Nephron progenitor cell (in vitro differentiated cells): Measurements from ENCODE around the gene GAD2.

Experiments used
- DNase-seq: peaks from one replicate; pipeline ENCODE4 v3.0.0; 2021
- H3K27ac Mint-ChIP-seq: 2 replicates; pipeline ENCODE4 v1.8.0; 2021; ENCODE audit warnings: mild to moderate bottlenecking, moderate library complexity, mixed read lengths
- H3K27me3 Mint-ChIP-seq: 2 replicates; pipeline ENCODE4 v1.8.0; 2021; ENCODE audit warnings: mild to moderate bottlenecking, low read depth, mixed read lengths; ENCODE audit not compliant: poor library complexity
- H3K36me3 Mint-ChIP-seq: 2 replicates; pipeline ENCODE4 v1.8.0; 2021; ENCODE audit warnings: low read depth, mixed read lengths
- H3K4me1 Mint-ChIP-seq: 2 replicates; pipeline ENCODE4 v1.8.0; 2021; ENCODE audit warnings: mixed read lengths
- H3K4me3 Mint-ChIP-seq: 2 replicates; pipeline ENCODE4 v1.8.0; 2021; ENCODE audit warnings: mild to moderate bottlenecking, moderate library complexity, mixed read lengths
- H3K9me3 Mint-ChIP-seq: 2 replicates; pipeline ENCODE4 v1.8.0; 2021; ENCODE audit warnings: mild to moderate bottlenecking, moderate library complexity, mixed read lengths
- TF ChIP-seq, protein P1 (sequence below): fragments of 200-600 bp; sonication (generic); IDR thresholded peaks from 2 replicates; pipeline ENCODE4 v1.5.0; 2021; ENCODE audit warnings: antibody characterized with exemption

Gene GAD2

DNA sequence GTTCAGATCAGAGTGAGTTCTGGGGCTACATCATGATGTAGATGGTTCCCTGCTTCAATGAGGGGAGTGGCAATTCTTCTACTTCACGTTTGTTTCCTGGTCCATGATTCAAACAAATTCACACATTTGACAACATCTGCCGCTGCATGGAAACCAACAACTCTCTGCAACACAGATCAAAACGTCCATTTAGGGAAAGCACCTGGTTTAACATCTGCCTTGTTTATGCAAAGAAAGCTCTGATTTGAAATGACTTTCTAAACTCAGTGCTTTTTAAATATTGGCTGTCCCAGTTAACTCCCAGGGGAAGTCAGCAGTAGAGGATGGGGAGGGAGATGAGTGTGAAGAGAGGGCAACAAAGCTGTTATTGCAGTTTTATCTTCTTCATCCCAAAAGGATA is 93.8 kb downstream of the GAD2 start:
- H3K4me1 Mint-ChIP-seq: peaks cover 5% of the 10 kb centered on the region
- H3K27me3 Mint-ChIP-seq: peaks cover 9% of the 10 kb centered on the region
- no peaks in the 10 kb centered on the region for H3K36me3 Mint-ChIP-seq
- no peak overlapping the region for H3K4me3 Mint-ChIP-seq
- no peak overlapping the region for H3K27ac Mint-ChIP-seq
- TF ChIP-seq, protein P1, sequence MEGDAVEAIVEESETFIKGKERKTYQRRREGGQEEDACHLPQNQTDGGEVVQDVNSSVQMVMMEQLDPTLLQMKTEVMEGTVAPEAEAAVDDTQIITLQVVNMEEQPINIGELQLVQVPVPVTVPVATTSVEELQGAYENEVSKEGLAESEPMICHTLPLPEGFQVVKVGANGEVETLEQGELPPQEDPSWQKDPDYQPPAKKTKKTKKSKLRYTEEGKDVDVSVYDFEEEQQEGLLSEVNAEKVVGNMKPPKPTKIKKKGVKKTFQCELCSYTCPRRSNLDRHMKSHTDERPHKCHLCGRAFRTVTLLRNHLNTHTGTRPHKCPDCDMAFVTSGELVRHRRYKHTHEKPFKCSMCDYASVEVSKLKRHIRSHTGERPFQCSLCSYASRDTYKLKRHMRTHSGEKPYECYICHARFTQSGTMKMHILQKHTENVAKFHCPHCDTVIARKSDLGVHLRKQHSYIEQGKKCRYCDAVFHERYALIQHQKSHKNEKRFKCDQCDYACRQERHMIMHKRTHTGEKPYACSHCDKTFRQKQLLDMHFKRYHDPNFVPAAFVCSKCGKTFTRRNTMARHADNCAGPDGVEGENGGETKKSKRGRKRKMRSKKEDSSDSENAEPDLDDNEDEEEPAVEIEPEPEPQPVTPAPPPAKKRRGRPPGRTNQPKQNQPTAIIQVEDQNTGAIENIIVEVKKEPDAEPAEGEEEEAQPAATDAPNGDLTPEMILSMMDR: no peak
- H3K9me3 Mint-ChIP-seq: no peaks in the 10 kb centered on the region
- DNase-seq: no peak

DNA sequence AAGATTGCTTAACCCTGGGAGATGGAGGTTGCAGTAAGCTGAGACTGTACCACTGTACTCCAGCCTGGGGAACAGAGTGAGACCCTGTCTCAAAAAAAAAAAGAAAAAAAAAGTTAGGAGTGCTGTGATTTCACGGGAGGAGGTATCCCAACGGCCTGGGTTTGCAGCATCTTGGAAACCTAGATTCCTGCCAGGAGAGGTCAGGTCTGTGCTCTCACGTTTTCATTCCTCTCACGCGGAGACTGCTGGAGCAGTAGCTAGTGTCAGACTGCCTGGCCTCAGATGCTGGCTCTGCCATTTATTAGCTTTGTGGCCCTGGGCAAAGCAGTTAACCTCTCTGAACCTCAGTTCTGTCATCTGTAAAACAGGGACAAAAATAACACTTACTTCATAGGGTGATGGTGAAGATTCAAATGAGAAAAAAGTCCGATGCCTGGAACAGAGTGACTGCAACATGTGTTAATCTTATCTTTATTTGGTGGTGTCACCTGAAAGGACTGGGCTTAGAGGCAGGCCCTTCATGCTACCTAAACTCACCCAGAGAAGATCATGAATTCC is 94.9 kb downstream of the GAD2 start:
- Mint-ChIP-seq H3K4me1 (peaks cover 5% of the 10 kb centered on the region), H3K27ac (no peak overlapping the region), H3K27me3 (peaks cover 9% of the 10 kb centered on the region), H3K36me3 (no peaks in the 10 kb centered on the region), H3K4me3 (no peak overlapping the region), H3K9me3 (no peaks in the 10 kb centered on the region)
- TF ChIP-seq, protein P1: no peak
- DNase-seq: peak; percentile 8

DNA sequence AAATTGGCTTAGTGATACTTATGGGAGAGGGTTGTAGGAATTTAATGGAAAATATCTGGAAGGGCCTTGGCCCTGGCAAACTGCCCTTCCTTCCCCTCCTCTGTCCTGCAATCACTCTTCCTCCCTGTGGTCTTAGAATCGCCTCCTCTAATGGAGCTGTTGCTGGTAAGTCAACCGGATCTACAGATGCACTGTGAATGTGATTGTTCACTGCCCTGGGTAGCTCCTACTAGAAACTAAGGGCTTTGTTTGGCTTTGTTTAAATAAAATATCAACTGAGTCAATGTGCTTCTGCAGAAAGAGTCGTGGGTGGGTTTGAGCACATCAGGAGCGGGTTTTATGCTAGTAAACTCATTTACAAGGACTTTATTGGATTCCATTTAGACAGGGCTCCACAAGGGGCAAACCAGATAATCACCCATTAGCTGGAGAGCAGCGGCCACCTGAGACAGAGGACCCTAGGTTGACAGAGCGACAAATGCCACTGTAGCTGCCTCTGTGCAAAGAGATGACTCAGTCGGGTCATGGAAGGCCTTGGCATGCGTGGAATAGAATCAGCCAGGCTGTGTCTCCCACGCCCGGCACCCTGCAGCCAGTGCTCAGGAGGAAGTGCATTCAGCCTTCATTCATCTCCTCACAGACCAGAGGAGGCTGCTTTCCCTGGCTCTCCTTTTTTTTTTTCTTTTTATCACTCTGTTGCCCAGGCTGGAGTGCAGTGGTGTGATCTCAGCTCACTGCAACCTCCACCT is 97.9 kb downstream of the GAD2 start:
- no peak for DNase-seq
- Mint-ChIP-seq H3K4me1 (peaks cover 5% of the 10 kb centered on the region), H3K27me3 (peaks cover 8% of the 10 kb centered on the region), H3K27ac (no peak overlapping the region), H3K4me3 (no peak overlapping the region), H3K9me3 (no peaks in the 10 kb centered on the region), H3K36me3 (no peaks in the 10 kb centered on the region)
- TF ChIP-seq, protein P1: no peak

DNA sequence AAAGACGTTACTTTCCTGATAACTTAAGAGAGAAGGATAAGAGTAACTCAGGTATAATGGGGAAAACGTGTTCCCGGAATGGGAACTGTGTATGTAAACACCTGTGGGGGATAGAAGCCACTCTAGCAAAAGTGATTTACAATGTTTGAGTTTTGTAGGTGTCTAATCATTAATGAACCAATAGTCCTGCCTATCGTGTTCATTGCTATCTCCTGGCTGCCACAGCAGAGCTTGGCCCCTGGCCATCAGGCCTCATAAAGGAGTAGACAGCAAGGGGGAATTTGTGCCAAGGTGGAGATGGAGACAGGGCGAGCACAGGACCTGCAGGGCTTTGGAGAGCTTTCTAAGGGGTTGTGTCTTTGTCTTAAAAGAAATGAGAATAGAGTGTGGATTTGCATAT is 102.1 kb downstream of the GAD2 start:
- no peak for DNase-seq
- Mint-ChIP-seq H3K36me3 (no peaks in the 10 kb centered on the region), H3K27me3 (peaks cover 11% of the 10 kb centered on the region), H3K4me1 (no peaks in the 10 kb centered on the region), H3K27ac (no peak overlapping the region), H3K9me3 (no peaks in the 10 kb centered on the region), H3K4me3 (no peak overlapping the region)
- TF ChIP-seq, protein P1: no peak

DNA sequence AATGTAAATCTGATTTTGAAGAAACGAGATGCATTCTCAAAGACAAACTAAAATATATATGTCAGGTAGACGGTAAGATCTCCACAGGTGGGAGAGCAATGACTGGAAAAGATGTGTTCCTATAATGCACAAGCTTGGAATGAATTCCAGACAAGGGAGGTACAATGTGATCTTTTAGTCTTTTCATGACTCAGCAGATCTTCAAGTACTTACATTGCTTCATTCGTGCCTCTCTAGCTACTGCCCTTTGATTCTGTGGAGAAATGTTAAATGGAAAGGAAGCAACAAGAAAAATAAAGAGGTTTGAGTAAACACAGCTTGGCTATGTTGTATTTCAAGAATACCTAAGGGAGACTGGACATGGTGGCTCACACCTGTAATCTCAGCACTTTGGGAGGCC is 106.6 kb downstream of the GAD2 start:
- H3K4me3 Mint-ChIP-seq: no peak overlapping the region
- H3K36me3 Mint-ChIP-seq: no peaks in the 10 kb centered on the region
- H3K4me1 Mint-ChIP-seq: no peaks in the 10 kb centered on the region
- no peak overlapping the region for H3K27ac Mint-ChIP-seq
- DNase-seq: no peak
- H3K9me3 Mint-ChIP-seq: no peaks in the 10 kb centered on the region
- TF ChIP-seq, protein P1: no peak
- peaks cover 17% of the 10 kb centered on the region for H3K27me3 Mint-ChIP-seq

DNA sequence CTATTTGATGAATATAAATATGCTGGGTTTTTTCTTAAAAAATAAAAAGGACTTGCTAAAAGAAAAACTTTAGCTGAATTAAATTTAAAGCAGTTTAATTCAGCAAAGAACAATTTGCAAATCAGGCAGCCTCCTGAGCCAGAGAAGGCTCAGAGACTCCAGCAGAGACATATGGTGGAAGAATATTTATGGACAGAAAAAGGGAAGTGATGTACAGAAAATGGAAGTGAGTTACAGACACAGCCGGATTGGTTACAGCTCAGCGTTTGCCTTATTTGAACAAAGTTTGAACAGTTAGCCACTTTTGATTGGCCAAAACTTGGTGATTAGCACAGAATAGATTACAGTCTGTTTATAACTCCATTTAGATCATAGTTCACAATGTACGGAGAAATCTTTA is 110.3 kb downstream of the GAD2 start:
- H3K4me1 Mint-ChIP-seq: no peaks in the 10 kb centered on the region
- no peaks in the 10 kb centered on the region for H3K36me3 Mint-ChIP-seq
- peaks cover 11% of the 10 kb centered on the region for H3K27me3 Mint-ChIP-seq
- H3K4me3 Mint-ChIP-seq: no peak overlapping the region
- no peak for DNase-seq
- H3K27ac Mint-ChIP-seq: peak overlapping the region; percentile 33
- TF ChIP-seq, protein P1: no peak
- H3K9me3 Mint-ChIP-seq: peaks cover 3% of the 10 kb centered on the region
